WTC11 (cell line): ENCODE measurements around the gene FER.

ENCODE experiments used
- E2F5 ChIP-seq: sonication (generic); formaldehyde crosslinking; IDR thresholded peaks from 2 replicates; pipeline ENCODE4 v1.8.1; 2022; ENCODE audit warnings: mild to moderate bottlenecking, moderate library complexity, missing genetic modification reagents
- ELF4 ChIP-seq: sonication (generic); formaldehyde crosslinking; IDR thresholded peaks from 2 replicates; pipeline ENCODE4 v1.8.1; 2022; ENCODE audit warnings: low read depth, mild to moderate bottlenecking, moderate library complexity, missing genetic modification reagents
- ESRRA ChIP-seq: sonication (generic); formaldehyde crosslinking; IDR thresholded peaks from 2 replicates; pipeline ENCODE4 v1.8.1; 2022; ENCODE audit warnings: mild to moderate bottlenecking, missing genetic modification reagents, borderline replicate concordance
- GABPB1 ChIP-seq: sonication (generic); formaldehyde crosslinking; IDR thresholded peaks from 2 replicates; pipeline ENCODE4 v1.8.1; 2023; ENCODE audit warnings: mild to moderate bottlenecking, missing genetic modification reagents
- IRF2 ChIP-seq: sonication (generic); formaldehyde crosslinking; IDR thresholded peaks from 2 replicates; pipeline ENCODE4 v1.8.0; 2022; ENCODE audit warnings: low read depth, missing genetic modification reagents, borderline replicate concordance
- JUN ChIP-seq: sonication (generic); formaldehyde crosslinking; IDR thresholded peaks from 2 replicates; pipeline ENCODE4 v1.8.0; 2023; ENCODE audit warnings: mild to moderate bottlenecking, missing genetic modification reagents
- KAT7 ChIP-seq: sonication (generic); formaldehyde crosslinking; IDR thresholded peaks from 2 replicates; pipeline ENCODE4 v1.8.1; 2023; ENCODE audit warnings: missing genetic modification reagents, mild to moderate bottlenecking, borderline replicate concordance
- RORB ChIP-seq: fragments of 250-450 bp; sonication (Bioruptor Pico); IDR thresholded peaks from 2 replicates; pipeline ENCODE4 v1.9.0; 2021; ENCODE audit warnings: mild to moderate bottlenecking
- ZNF396 ChIP-seq: fragments of 250-450 bp; sonication (Bioruptor Pico); IDR thresholded peaks from 2 replicates; pipeline ENCODE4 v1.8.0; 2021; ENCODE audit warnings: mild to moderate bottlenecking, moderate library complexity, borderline replicate concordance
- TF ChIP-seq, protein P1 (sequence below): fragments of 200-600 bp; IDR thresholded peaks from 2 replicates; pipeline ENCODE4 v1.8.0; 2022; ENCODE audit warnings: antibody characterized with exemption

GRCh38 chr5:108727236-108727650, 20.5 kb upstream of the FER start:
- no peak for TF ChIP-seq GABPB1 (CRISPR knock-in tag)
- TF ChIP-seq, protein P1, sequence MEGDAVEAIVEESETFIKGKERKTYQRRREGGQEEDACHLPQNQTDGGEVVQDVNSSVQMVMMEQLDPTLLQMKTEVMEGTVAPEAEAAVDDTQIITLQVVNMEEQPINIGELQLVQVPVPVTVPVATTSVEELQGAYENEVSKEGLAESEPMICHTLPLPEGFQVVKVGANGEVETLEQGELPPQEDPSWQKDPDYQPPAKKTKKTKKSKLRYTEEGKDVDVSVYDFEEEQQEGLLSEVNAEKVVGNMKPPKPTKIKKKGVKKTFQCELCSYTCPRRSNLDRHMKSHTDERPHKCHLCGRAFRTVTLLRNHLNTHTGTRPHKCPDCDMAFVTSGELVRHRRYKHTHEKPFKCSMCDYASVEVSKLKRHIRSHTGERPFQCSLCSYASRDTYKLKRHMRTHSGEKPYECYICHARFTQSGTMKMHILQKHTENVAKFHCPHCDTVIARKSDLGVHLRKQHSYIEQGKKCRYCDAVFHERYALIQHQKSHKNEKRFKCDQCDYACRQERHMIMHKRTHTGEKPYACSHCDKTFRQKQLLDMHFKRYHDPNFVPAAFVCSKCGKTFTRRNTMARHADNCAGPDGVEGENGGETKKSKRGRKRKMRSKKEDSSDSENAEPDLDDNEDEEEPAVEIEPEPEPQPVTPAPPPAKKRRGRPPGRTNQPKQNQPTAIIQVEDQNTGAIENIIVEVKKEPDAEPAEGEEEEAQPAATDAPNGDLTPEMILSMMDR = no peak
- no peak for TF ChIP-seq IRF2 (CRISPR knock-in tag)
- TF ChIP-seq ELF4 = no peak
- no peak for TF ChIP-seq ZNF396 (CRISPR knock-in tag)
- no peak for TF ChIP-seq E2F5 (CRISPR knock-in tag)
- no peak for TF ChIP-seq ESRRA (CRISPR knock-in tag)
- TF ChIP-seq JUN = no peak
- no peak for TF ChIP-seq KAT7
- no peak for TF ChIP-seq RORB (CRISPR knock-in tag)
